Suppressor macrophage treated with lipopolysaccharide for 4 hours (primary cell): Measurements from ENCODE around the gene EGLN3.
"Not testable (repeated sequence)": the region's sequence is repeated elsewhere in the genome, so short reads cannot be mapped to it uniquely, and the experiment has no call there.

Experiments used
- DNase-seq: peaks from one replicate; pipeline ENCODE4 v3.0.0-alpha.2; 2020

EGLN3 gene

GRCh38 chr14:33950320-33951182, at the start of gene EGLN3:
Gene EGLN3, minus strand, starts transcription at chr14:33951074. Its CDS starts 322 bp downstream, at chr14:33950752.
- DNase-seq: peak; percentile 81

DNA sequence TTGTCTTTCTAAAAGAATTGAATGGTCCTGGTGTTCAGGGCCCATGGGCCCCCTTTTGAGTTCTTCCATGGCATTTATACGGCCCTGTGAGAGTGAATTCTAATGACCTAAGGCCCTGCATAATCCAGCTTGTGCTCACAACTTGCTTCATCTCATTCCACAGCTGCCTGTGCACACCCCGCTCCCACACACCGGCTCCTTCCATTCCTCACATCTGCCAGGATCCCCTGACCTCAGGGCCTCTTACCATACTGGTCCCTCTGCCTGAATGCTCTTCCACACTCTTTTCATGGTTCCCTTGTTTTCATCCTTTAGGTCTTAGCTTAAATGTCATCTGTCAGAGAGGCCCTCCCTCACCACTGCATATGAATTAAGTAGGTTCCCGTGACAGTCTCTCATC, 49.5 kb upstream of the EGLN3 start:
- no peak for DNase-seq

- no peak for DNase-seq
Measured at GRCh38 chr14:33999771-34000291, 49.0 kb upstream of the EGLN3 start.

DNA sequence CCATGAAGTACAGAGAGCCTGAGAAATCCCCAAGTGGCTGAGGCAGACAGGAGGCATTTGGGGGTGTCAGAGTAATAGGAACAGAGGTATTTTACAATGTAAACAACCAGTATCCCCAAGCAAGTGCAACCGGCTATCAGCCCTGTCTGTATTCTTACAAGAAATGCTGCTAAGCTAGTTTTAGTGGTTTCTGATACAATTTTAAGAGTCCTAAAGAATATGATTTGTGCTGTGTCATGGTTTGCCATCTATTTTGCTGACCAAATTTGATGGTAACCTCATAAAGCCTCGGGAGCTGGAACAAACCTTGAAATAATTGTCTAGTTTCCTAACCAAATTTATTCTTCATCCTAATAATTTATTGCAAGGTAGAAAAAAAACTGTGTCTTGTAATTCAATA, 46.7 kb upstream of the EGLN3 start:
- no peak for DNase-seq

DNA sequence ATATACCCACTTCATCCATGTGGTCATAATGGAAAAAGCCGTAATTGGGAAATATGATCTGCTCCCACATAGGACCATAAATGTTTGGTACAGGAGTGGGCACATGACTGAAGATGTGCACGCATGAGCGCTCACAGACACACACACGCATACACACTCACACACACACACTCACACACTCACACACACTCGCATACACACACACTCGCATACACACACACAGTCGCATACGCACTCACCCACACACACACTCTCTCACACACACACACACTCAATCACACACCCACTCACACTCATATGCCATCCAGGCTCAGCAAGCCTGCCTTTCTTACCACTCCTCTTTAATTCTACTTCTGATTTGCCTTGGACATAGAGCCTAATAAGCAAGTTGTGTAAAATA, 45.6 kb upstream of the EGLN3 start:
- no peak for DNase-seq

DNA sequence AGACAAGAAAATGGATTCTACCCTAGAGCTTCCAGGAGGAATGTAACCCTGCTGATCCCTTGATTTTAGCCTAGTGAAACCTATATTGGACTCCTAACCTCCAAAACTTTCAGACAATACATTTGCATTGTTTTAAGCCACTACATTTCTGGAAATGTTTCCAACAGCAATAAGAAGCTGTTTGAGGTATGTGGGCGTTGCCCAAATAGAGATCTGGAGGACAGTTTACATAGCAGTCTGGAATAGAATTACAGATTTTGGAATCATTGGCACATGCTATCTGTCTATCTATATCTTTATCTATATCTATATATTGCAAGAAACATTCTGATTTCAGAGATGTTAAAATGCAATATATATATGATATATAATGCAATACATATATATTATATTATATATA, 42.4 kb upstream of the EGLN3 start:
- no peak for DNase-seq

- no peak for DNase-seq
Measured at GRCh38 chr14:33992274-33993007, 41.6 kb upstream of the EGLN3 start.

- no peak for DNase-seq
Measured at GRCh38 chr14:33990790-33991189, 39.9 kb upstream of the EGLN3 start.

- no peak for DNase-seq
Measured at GRCh38 chr14:33987565-33988080, 36.7 kb upstream of the EGLN3 start.

DNA sequence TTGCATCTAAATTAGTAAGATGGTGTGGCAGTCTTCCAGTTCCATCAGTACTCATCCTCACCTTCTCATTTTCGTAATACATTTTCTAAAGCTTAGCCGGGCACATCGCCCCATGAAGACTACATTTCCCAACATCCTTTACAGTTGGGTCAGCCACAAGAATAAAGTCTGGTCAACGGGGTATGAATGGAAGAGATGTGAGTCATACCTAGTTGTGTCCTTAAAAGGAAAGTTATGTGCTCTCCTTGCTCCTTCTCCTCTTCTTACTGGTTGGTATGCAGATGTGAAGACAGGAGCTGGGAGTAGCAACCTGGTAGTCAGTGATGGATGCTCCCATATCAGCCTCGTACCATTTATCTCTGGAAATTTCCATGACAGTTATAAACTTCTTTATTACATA, 35.9 kb upstream of the EGLN3 start:
- DNase-seq: no peak

GRCh38 chr14:33985242-33985641, 34.4 kb upstream of the EGLN3 start:
- DNase-seq: no peak

- DNase-seq: no peak
Measured at GRCh38 chr14:33979613-33980276, 28.9 kb upstream of the EGLN3 start.

DNA sequence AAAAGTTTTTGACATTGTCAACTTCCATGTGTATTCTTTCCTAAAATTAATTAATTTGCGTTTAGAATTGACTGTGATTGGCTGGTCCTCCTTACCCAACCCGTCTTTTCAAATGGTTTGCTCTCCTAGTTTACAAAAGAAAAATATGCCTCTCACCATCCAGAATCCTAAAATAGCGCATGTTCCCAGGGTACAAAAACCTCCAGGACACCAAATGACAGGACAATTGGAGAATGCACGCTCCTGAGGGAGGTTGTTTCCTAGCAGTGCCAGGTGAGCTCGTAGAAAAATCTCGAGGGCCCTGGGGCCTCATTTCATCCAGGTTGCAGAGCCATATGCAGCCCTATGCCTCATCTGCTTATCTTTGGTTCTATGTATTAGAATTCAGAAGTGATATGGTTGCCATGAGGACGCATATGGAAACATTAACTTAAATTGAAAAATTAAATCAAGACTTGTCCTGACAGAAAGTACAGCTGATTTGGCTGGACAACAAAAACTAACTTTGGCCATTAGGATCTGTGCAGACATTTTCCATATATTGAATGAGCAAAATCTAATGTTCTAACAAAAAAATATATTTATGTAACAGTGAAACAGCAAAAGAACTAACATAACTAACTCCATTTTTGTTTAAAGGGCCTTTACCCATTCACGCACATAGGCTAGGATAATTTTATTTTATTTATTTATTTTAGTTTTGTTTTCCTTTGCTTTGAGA, 28.2 kb upstream of the EGLN3 start:
- DNase-seq: no peak

GRCh38 chr14:33972583-33973081, 21.8 kb upstream of the EGLN3 start:
- no peak for DNase-seq

DNA sequence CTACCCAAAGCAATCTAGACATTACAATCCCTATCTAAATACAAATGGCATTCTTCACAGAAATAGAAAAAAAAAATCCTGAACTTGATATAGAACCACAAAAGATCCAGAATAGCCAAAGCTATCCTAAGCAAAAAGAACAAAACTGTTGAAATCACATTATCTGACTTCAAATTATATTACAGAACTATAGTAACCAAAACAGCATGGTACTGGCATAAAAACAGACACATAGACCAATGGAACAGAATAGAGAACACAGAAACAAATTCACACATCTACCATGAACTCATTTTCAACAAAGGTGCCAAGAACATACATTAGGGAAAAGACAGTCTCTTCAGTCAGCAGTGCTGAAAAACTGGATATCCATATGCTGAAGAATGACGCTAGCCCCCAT, 19.0 kb upstream of the EGLN3 start:
- DNase-seq: not testable (repeated sequence)

DNA sequence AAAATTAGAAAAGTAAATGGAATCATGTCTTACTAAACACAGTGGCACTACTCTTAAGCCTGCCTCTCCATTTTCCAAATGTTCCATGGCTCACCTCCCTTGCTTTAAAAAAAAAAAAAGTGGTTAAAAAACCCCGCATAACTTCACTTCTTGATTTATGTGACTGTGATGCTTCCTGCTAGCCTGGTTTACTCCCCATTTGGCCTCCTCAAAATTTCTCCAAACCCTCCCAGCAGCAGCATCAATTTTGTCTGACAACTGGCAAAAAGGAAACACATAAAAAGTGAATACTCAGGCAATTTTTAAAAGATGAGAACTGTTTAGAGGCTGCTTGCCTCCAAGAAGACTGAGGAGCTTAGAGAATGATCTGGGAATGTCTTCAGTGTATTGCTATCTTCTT, 17.8 kb upstream of the EGLN3 start:
- DNase-seq: no peak

GRCh38 chr14:33967138-33967537, 16.3 kb upstream of the EGLN3 start:
- DNase-seq: no peak

DNA sequence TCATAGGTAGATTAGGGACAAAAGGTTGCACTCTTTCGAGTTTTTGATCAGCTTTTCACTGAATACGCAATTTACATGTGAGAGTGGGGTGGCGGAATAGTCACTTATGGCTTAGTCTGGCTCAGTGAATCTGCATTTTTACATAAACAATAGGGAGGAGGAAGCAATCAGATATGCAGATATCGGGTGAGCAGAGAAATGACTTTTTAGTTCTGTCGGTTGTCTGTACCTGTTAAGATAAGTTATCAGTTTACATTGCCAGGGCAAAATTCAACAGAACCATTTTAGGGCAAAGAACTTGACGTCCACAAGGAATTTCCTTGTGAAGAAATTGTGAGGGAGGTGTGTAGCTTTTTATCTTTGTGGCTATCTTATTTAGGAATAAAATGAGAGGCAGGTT, 15.4 kb upstream of the EGLN3 start:
- DNase-seq: no peak

GRCh38 chr14:33964599-33965317, 13.9 kb upstream of the EGLN3 start:
- no peak for DNase-seq

GRCh38 chr14:33963892-33964291, 13.0 kb upstream of the EGLN3 start:
- DNase-seq: no peak

- not testable (repeated sequence) for DNase-seq
Measured at GRCh38 chr14:33962466-33962865, 11.6 kb upstream of the EGLN3 start.

GRCh38 chr14:33962016-33962415, 11.1 kb upstream of the EGLN3 start:
- no peak for DNase-seq
